Ovary (tissue), 9 donors: ENCODE results near the gene ANGPTL1. TPM values are rescaled to one million over a fixed set of nuclear protein-coding genes. Genes with fewer than 3 reads are reported as not detected.

Experiments
- DNase-seq, 5 donors: peaks; one replicate each; pipeline ENCODE4 v3.0.0-alpha.2; 2019 to 2020
- H3K27ac ChIP-seq, 2 donors: fragments of 200-600 bp; one replicate each; pipeline versions ENCODE4 v1.5.1 to v1.8.0; 2019 to 2022
- H3K27me3 ChIP-seq: fragments of 200-600 bp; one replicate; pipeline ENCODE4 v1.8.0; 2022
- H3K36me3 ChIP-seq: fragments of 200-600 bp; sonication (generic); one replicate; pipeline ENCODE4 v1.5.1; 2019
- H3K4me1 ChIP-seq: one replicate; pipeline ENCODE4 v1.8.1; 2013; ENCODE audit warnings: mild to moderate bottlenecking, moderate library complexity; ENCODE audit not compliant: insufficient read depth
- H3K4me3 ChIP-seq: fragments of 200-600 bp; sonication (generic); one replicate; pipeline ENCODE4 v1.5.1; 2017
- H3K9me3 ChIP-seq, 2 donors: fragments of 200-600 bp in 1 of 2; sonication (generic) in 1 of 2; one replicate each; pipeline versions ENCODE4 v1.5.1 to v1.8.1; 2013 to 2019; ENCODE audit warnings: mild to moderate bottlenecking in 1 of 2, moderate library complexity in 1 of 2
- CTCF ChIP-seq, 3 donors: fragments of 450-650 bp in 2 of 3; fragments of 200-600 bp in 1 of 3; IDR thresholded peaks; one replicate each; pipeline versions ENCODE4 v1.5.1 to v1.8.0; 2016 to 2022; ENCODE audit warnings: antibody characterized with exemption in 3 of 3, mild to moderate bottlenecking in 1 of 3
- EP300 ChIP-seq: sonication (generic); formaldehyde crosslinking; IDR thresholded peaks from one replicate; pipeline ENCODE4 v1.6.1; 2017; ENCODE audit warnings: antibody characterized with exemption
- POLR2A ChIP-seq: fragments of 450-650 bp; IDR thresholded peaks from one replicate; pipeline ENCODE4 v1.6.1; 2017; ENCODE audit warnings: antibody characterized with exemption, mild to moderate bottlenecking, moderate library complexity
- WGBS, 3 donors: extraction: QIAGEN DNeasy Blood & Tissue Kit in 1 of 3; methylation state at CpG; one replicate each; pipeline versions ENCODE4 v1.1.5 to v1.1.7; 2013 to 2017; 5-methylcytosine and 5-hydroxymethylcytosine counted together
- intact Hi-C, 4 donors: fragments of 100-400 bp; cut with DNase I; formaldehyde crosslinking; loops; one replicate each; pipeline versions ENCODE4 v1.11.0 to v1.15.1; 2022 to 2023
- polyA plus RNA-seq, 2 donors: library from polyadenylated mRNA; stranded (reverse); fragments of 200-250 nt in 1 of 2; fragments of 350-450 nt in 1 of 2; fragmentation: Illumina TruSeq in 1 of 2; extraction: RNeasy Lipid Tissue Mini Kit (QIAGEN cat#74804) in 1 of 2; gene quantifications; one replicate each; pipeline ENCODE4 v1.2.3, GENCODE V29; 2013 to 2014
- total RNA-seq, 7 donors: library from RNA; depleted of rRNA in 2 of 7; stranded (reverse); fragments of >200 nt in 2 of 7; fragmentation: NEBNext Ultra II Directional in 3 of 7; extraction: Animal tissue kit (Norgen Biotek cat#: 25700) in 3 of 7; gene quantifications; one replicate each; pipeline versions ENCODE4 v1.1.0 to v1.2.4, GENCODE V29; 2016 to 2023
- donor health status: DM: no; HTN: no; CAD: no; lungs with moderate emphysema.
- donor health status: DM: no; HTN: no; CAD: no.
- donor health status: Bipolar disorder and iron deficiency.
- donor health status: DM: yes; HTN: yes; CAD: no.
- donor health status: DM: no; HTN: no; CAD: no.
- donor health status: DM: yes; HTN: yes; CAD: no.

ANGPTL1 gene
- total and polyA plus RNA-seq, 9 donors, result 21.9 to 165 (median 65.7) TPM

- Histone ChIP-seq H3K27me3 (no peaks in the 10 kb centered on the region), H3K4me3 (peak overlapping the region; percentile 35), H3K4me1 (peaks cover 5% of the 10 kb centered on the region), H3K9me3 (no peaks in the 10 kb centered on the region), H3K27ac (peak overlapping the region in 1 of 2 donors; percentile 73), H3K36me3 (no peaks in the 10 kb centered on the region)
- TF ChIP-seq EP300 (no peak), CTCF (IDR thresholded peaks at IDR 0.05) (no peak), POLR2A (no peak)
- intact Hi-C loops, result loop anchor here in 3 of 4 donors (5.0 to 10.0 kb wide), 2 partner anchors 64 to 66 kb away; no protein-coding TSS in a partner anchor
- 42 to 59% (median 52%) methylated on average over 1 of the region's 1 CpG for WGBS, 3 donors
- DNase-seq, result no peak
These were observed 2.2 kb downstream of the ANGPTL1 start for GRCh38 chr1:178868706-178869105.

- H3K4me1 ChIP-seq, result peaks cover 5% of the 10 kb centered on the region
- H3K9me3 ChIP-seq, result no peaks in the 10 kb centered on the region
- no peaks in the 10 kb centered on the region for H3K36me3 ChIP-seq
- intact Hi-C loops, result loop anchor here in 3 of 4 donors (5.0 to 10.0 kb wide), 2 partner anchors 65 to 67 kb away; no protein-coding TSS in a partner anchor
- TF ChIP-seq EP300, result no peak
- no peak for TF ChIP-seq POLR2A
- TF ChIP-seq CTCF (IDR thresholded peaks at IDR 0.05), result no peak
- H3K27ac ChIP-seq, result peak overlapping the region; percentile 54 to 73
- DNase-seq, result no peak
- no peaks in the 10 kb centered on the region for H3K27me3 ChIP-seq
- 6 to 11% (median 8%) methylated on average over 5 of the region's 5 CpGs for WGBS, 3 donors
- peak overlapping the region; percentile 35 for H3K4me3 ChIP-seq
These were observed 3.2 kb downstream of the ANGPTL1 start for GRCh38 chr1:178867670-178868069.

DNA sequence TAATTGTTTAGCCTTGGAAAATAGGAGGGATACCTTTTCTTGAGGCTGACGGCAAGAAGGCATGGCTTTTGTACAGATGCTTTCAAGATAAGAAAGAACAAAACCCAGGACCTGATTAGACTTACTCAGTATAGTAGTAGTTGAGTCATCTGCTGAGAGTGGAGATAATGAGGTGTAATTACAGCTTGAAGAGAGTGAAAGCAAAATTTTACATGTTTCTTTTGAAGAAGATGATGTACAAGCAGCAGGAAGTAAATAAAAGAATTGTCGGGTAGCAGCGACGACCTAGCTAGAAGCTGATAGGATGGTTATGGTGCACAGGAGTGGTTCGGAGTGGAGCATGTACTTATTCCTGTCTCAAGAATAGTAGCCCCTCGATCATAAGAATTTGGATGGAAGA is 6.6 kb downstream of the ANGPTL1 start:
- no peak for DNase-seq
- Histone ChIP-seq H3K4me1 (peaks cover 3% of the 10 kb centered on the region), H3K4me3 (peak overlapping the region; percentile 0), H3K36me3 (no peaks in the 10 kb centered on the region), H3K27me3 (no peaks in the 10 kb centered on the region), H3K27ac (no peak overlapping the region), H3K9me3 (no peaks in the 10 kb centered on the region)
- 61 to 72% (median 66%) methylated on average over 6 of the region's 6 CpGs for WGBS, 3 donors
- intact Hi-C loops, result loop anchor here in 2 of 4 donors (10.0 kb wide), 1 partner anchor 70 kb away; no protein-coding TSS in a partner anchor
- TF ChIP-seq POLR2A (no peak), EP300 (no peak), CTCF (IDR thresholded peaks at IDR 0.05) (no peak)

DNA sequence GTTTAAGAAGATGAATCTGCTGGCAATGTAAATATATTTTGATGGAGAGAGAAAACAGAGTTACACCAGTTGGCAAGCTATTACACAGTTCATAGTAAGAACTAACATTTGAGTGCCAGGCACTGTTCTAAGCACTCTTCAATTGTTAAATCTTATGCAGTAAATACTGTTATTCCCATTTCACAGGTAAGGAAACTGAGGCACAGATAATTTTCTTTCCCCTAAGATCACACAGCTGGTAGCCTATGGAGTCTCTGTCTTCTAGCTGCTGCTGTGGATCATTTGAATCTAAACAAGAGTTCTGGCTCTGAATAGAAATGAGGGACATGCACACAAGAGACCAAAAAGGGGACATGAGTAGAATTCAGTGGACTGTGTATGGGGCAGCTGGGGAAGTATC is 8.0 kb downstream of the ANGPTL1 start:
- H3K27me3 ChIP-seq, result no peaks in the 10 kb centered on the region
- H3K27ac ChIP-seq, result no peak overlapping the region
- no peaks in the 10 kb centered on the region for H3K36me3 ChIP-seq
- TF ChIP-seq EP300 (no peak), CTCF (IDR thresholded peaks at IDR 0.05) (no peak), POLR2A (no peak)
- H3K9me3 ChIP-seq, result no peaks in the 10 kb centered on the region
- intact Hi-C loops, result loop anchor here in 2 of 4 donors (10.0 kb wide), 1 partner anchor 72 kb away; no protein-coding TSS in a partner anchor
- no peak overlapping the region for H3K4me3 ChIP-seq
- H3K4me1 ChIP-seq, result peaks cover 3% of the 10 kb centered on the region
- no peak for DNase-seq
